BLaER1 treated with 17β-estradiol and CSF1 and Interleukin-3, amounts not matched to agents 10 nM and 100 nM (cell line): ENCODE results near the gene GLIS2.
A peak's percentile ranks its signal among the peaks of the same experiment; 100 is the strongest.

Experiments
- H3K27ac ChIP-seq, 11 experiments: shearing (Covaris generic); formaldehyde crosslinking; 2 replicates each; pipeline ENCODE4 v1.8.1; 2022
- H3K27me3 ChIP-seq, 11 experiments: shearing (Covaris generic); formaldehyde crosslinking; 2 replicates each; pipeline ENCODE4 v1.8.1; 2022
- H3K36me3 ChIP-seq, 11 experiments: shearing (Covaris generic); formaldehyde crosslinking; 2 replicates each; pipeline ENCODE4 v1.8.1; 2022
- H3K4me1 ChIP-seq, 10 experiments: shearing (Covaris generic); formaldehyde crosslinking; 2 replicates each; pipeline ENCODE4 v1.8.1; 2022
- H3K4me2 ChIP-seq, 11 experiments: shearing (Covaris generic); formaldehyde crosslinking; 2 replicates each; pipeline ENCODE4 v1.8.1; 2022
- H3K4me3 ChIP-seq, 10 experiments: shearing (Covaris generic); formaldehyde crosslinking; 2 replicates each; pipeline ENCODE4 v1.8.1; 2022
- H3K9ac ChIP-seq, 11 experiments: shearing (Covaris generic); formaldehyde crosslinking; 2 replicates each; pipeline ENCODE4 v1.8.1; 2022
- H3K9me3 ChIP-seq, 11 experiments: shearing (Covaris generic); formaldehyde crosslinking; replicated peaks in 1 of 11; 2 replicates each; pipeline ENCODE4 v1.8.1; 2022
- H4K20me1 ChIP-seq, 11 experiments: shearing (Covaris generic); formaldehyde crosslinking; 2 replicates each; pipeline ENCODE4 v1.8.1; 2022
- Cebpa-rat ChIP-seq, 11 experiments: shearing (Covaris generic); IDR thresholded peaks; 2 replicates each; pipeline ENCODE4 v1.8.1; 2022

Gene GLIS2

GRCh38 chr16:4351880-4352279, 36.0 kb downstream of the GLIS2 start:
- no peaks in the 10 kb centered on the region for H3K27me3 ChIP-seq
- H3K4me2 ChIP-seq: peak overlapping the region; percentile 26 to 80 (median 61); a peak in 17 of 22 replicates
- no peak overlapping the region for H3K27ac ChIP-seq
- TF ChIP-seq Cebpa-rat (IDR thresholded peaks at IDR 0.05): no peak
- H3K36me3 ChIP-seq: peaks cover 33 to 67% (median 51%) of the 10 kb centered on the region in 11 experiments; a peak in 21 of 22 replicates
- H3K9ac ChIP-seq: peak overlapping the region in 1 of 11 experiments; percentile 93; a peak in 1 of 22 replicates
- H3K4me3 ChIP-seq: no peak overlapping the region
- peaks cover 19 to 64% (median 46%) of the 10 kb centered on the region in 10 experiments for H3K4me1 ChIP-seq
- H3K9me3 ChIP-seq: no peaks in the 10 kb centered on the region
- H4K20me1 ChIP-seq: peaks cover 23 to 50% (median 37%) of the 10 kb centered on the region in 11 experiments; a peak in 21 of 22 replicates

DNA sequence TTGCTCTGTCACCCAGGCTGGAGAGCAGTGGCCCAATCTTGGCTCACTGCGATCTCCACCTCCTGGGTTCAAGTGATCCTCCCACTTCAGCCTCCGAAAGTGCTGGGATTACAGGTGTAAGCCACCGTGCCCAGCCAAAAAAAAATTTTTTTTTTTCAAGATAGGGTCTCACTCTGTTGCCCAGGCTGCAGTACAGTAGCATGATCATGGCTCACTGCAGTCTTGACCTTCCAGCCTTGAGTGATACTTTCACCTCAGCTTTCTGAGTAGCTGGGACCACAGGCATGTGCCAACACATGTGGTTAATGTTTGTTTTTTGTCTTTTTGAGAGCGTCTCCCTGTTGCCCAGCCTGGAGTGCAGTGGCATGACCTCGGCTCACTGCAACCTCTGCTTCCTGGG, 37.0 kb downstream of the GLIS2 start:
- no peak for TF ChIP-seq Cebpa-rat (IDR thresholded peaks at IDR 0.05)
- no peak overlapping the region for H3K4me3 ChIP-seq
- no peaks in the 10 kb centered on the region for H3K9me3 ChIP-seq
- peaks cover 18 to 47% (median 28%) of the 10 kb centered on the region in 11 experiments; a peak in 21 of 22 replicates for H4K20me1 ChIP-seq
- H3K27me3 ChIP-seq: no peaks in the 10 kb centered on the region
- H3K4me2 ChIP-seq: no peak overlapping the region; a peak in 1 of 22 replicates
- H3K36me3 ChIP-seq: peaks cover 31 to 67% (median 51%) of the 10 kb centered on the region in 11 experiments
- peaks cover 19 to 55% (median 37%) of the 10 kb centered on the region in 10 experiments for H3K4me1 ChIP-seq
- no peak overlapping the region for H3K27ac ChIP-seq
- H3K9ac ChIP-seq: no peak overlapping the region

- H3K9me3 ChIP-seq: no peaks in the 10 kb centered on the region
- no peak for TF ChIP-seq Cebpa-rat (IDR thresholded peaks at IDR 0.05)
- H3K4me1 ChIP-seq: peaks cover 19 to 47% (median 30%) of the 10 kb centered on the region in 10 experiments
- H3K36me3 ChIP-seq: peaks cover 31 to 67% (median 51%) of the 10 kb centered on the region in 11 experiments
- no peak overlapping the region for H3K4me3 ChIP-seq
- H4K20me1 ChIP-seq: peaks cover 9 to 50% (median 27%) of the 10 kb centered on the region in 11 experiments; a peak in 20 of 22 replicates
- no peaks in the 10 kb centered on the region for H3K27me3 ChIP-seq
- H3K4me2 ChIP-seq: peak overlapping the region in 5 of 11 experiments; percentile 10 to 57 (median 11); a peak in 6 of 22 replicates
- no peak overlapping the region; a peak in 1 of 22 replicates for H3K27ac ChIP-seq
- H3K9ac ChIP-seq: peak overlapping the region in 2 of 11 experiments; percentile 25 to 26; a peak in 2 of 22 replicates
Observed at GRCh38 chr16:4353675-4354074, 37.8 kb downstream of the GLIS2 start.

- H3K9me3 ChIP-seq: no peaks in the 10 kb centered on the region
- no peak overlapping the region for H3K27ac ChIP-seq
- peak overlapping the region in 1 of 11 experiments; percentile 1; a peak in 2 of 22 replicates for H3K9ac ChIP-seq
- H3K4me3 ChIP-seq: no peak overlapping the region
- H3K4me1 ChIP-seq: peaks cover 11 to 37% (median 24%) of the 10 kb centered on the region in 10 experiments
- H3K4me2 ChIP-seq: peak overlapping the region in 1 of 11 experiments; percentile 57; a peak in 2 of 22 replicates
- no peaks in the 10 kb centered on the region for H3K27me3 ChIP-seq
- H3K36me3 ChIP-seq: peaks cover 29 to 66% (median 54%) of the 10 kb centered on the region in 11 experiments
- no peak for TF ChIP-seq Cebpa-rat (IDR thresholded peaks at IDR 0.05)
- H4K20me1 ChIP-seq: peaks cover 8 to 55% (median 21%) of the 10 kb centered on the region in 11 experiments; a peak in 15 of 22 replicates
Observed at GRCh38 chr16:4354512-4355409, 38.9 kb downstream of the GLIS2 start.

DNA sequence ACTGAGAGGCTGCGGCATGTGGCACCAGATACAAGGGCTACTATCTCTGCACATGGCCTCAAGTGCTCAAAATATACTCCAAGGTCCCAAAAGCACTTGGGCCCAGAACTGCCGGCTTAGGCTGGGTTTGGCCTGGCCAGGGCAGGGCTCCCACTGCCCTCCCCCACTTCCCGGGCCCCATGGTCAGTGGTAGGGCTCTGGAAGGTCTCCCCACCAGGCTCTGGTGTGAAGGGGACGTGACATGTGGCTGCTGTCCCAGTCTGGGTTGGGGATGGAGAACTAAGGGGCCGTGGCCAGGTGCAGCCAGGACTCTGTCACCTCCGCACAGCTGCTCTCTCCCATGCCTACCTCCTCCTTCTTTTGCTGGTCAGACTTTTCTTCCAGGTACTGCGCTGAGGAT, 41.0 kb downstream of the GLIS2 start:
- Histone ChIP-seq H3K9ac (0 out of 22 replicates have a peak overlapping the region, but pooled peaks of 1 of the 11 experiments have one; percentile 16), H4K20me1 (peaks cover 4 to 72% (median 29%) of the 10 kb centered on the region in 11 experiments; a peak in 18 of 22 replicates), H3K27ac (no peak overlapping the region), H3K9me3 (no peaks in the 10 kb centered on the region), H3K36me3 (peaks cover 41 to 85% (median 71%) of the 10 kb centered on the region in 11 experiments), H3K4me1 (peaks cover 0 to 28% (median 16%) of the 10 kb centered on the region in 10 experiments; a peak in 14 of 20 replicates), H3K4me3 (no peak overlapping the region), H3K4me2 (no peak overlapping the region), H3K27me3 (no peaks in the 10 kb centered on the region)
- no peak for TF ChIP-seq Cebpa-rat (IDR thresholded peaks at IDR 0.05)

GRCh38 chr16:4358236-4358635, 42.4 kb downstream of the GLIS2 start:
- Histone ChIP-seq H3K27me3 (no peaks in the 10 kb centered on the region), H3K9me3 (no peaks in the 10 kb centered on the region), H3K9ac (peak overlapping the region in 1 of 11 experiments; percentile 19; a peak in 1 of 22 replicates), H3K4me3 (no peak overlapping the region), H3K4me1 (peaks cover 0 to 24% (median 9%) of the 10 kb centered on the region in 10 experiments; a peak in 11 of 20 replicates), H3K36me3 (peaks cover 55 to 98% (median 85%) of the 10 kb centered on the region in 11 experiments), H4K20me1 (peaks cover 4 to 80% (median 40%) of the 10 kb centered on the region in 11 experiments; a peak in 18 of 22 replicates), H3K27ac (no peak overlapping the region), H3K4me2 (no peak overlapping the region)
- TF ChIP-seq Cebpa-rat (IDR thresholded peaks at IDR 0.05): no peak

DNA sequence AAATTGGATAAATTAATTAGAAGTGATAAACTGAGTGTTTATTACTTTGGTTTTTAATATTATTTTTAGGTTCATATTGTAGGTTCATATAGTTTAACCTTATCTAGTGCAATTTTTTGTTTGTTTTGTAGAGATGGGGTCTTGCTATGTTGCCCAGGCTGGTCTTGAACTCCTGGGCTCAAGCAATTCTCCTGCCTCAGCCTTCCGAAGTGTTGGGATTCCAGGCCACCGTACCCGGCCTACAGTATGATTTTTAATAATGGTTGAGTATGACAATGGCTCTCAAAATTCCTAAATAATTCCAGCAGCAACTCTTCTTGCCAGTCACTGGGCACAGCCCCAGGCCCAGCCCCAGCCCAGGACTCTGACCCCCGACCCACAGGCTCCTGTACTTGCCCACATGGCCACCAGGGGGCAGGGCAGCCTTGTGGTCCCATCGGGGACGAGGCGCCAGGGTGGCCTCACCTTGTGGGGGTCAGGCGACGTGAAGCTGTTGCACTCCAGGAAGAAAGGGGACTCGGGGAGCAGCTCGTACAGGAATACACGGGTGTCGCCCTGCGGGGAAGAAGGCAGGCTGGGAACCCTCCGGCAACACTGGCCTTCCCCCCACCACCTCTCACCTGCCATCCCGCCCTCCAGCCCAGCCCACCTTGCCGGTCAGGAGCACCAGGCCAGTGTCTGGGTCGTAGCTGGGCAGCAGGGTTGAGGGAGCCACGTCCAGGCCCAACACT, 43.1 kb downstream of the GLIS2 start:
- H3K27ac ChIP-seq: no peak overlapping the region
- TF ChIP-seq Cebpa-rat (IDR thresholded peaks at IDR 0.05): no peak
- H3K4me2 ChIP-seq: no peak overlapping the region
- H3K27me3 ChIP-seq: no peaks in the 10 kb centered on the region
- no peak overlapping the region for H3K9ac ChIP-seq
- peaks cover 0 to 17% (median 5%) of the 10 kb centered on the region in 10 experiments; a peak in 10 of 20 replicates for H3K4me1 ChIP-seq
- H3K36me3 ChIP-seq: peaks cover 60 to 98% (median 88%) of the 10 kb centered on the region in 11 experiments
- H3K4me3 ChIP-seq: no peak overlapping the region
- no peaks in the 10 kb centered on the region for H3K9me3 ChIP-seq
- peaks cover 4 to 82% (median 40%) of the 10 kb centered on the region in 11 experiments; a peak in 18 of 22 replicates for H4K20me1 ChIP-seq

- Histone ChIP-seq H3K4me2 (no peak overlapping the region), H4K20me1 (peaks cover 4 to 82% (median 44%) of the 10 kb centered on the region in 11 experiments; a peak in 19 of 22 replicates), H3K4me3 (no peak overlapping the region), H3K27me3 (no peaks in the 10 kb centered on the region), H3K4me1 (peaks cover 0 to 13% (median 2%) of the 10 kb centered on the region in 10 experiments; a peak in 15 of 20 replicates), H3K36me3 (peaks cover 60 to 98% (median 88%) of the 10 kb centered on the region in 11 experiments), H3K27ac (no peak overlapping the region), H3K9me3 (no peaks in the 10 kb centered on the region), H3K9ac (no peak overlapping the region)
- TF ChIP-seq Cebpa-rat (IDR thresholded peaks at IDR 0.05): no peak
Observed at GRCh38 chr16:4359914-4360313, 44.0 kb downstream of the GLIS2 start.
